GM21619 (cell line): ENCODE data around the gene LDB2.

Experiments used
- ATAC-seq: cut with Tn5 transposase; IDR thresholded peaks from one replicate; pipeline ENCODE4 v1.9.1; 2021; ENCODE audit not compliant: unreplicated experiment

LDB2 gene

DNA sequence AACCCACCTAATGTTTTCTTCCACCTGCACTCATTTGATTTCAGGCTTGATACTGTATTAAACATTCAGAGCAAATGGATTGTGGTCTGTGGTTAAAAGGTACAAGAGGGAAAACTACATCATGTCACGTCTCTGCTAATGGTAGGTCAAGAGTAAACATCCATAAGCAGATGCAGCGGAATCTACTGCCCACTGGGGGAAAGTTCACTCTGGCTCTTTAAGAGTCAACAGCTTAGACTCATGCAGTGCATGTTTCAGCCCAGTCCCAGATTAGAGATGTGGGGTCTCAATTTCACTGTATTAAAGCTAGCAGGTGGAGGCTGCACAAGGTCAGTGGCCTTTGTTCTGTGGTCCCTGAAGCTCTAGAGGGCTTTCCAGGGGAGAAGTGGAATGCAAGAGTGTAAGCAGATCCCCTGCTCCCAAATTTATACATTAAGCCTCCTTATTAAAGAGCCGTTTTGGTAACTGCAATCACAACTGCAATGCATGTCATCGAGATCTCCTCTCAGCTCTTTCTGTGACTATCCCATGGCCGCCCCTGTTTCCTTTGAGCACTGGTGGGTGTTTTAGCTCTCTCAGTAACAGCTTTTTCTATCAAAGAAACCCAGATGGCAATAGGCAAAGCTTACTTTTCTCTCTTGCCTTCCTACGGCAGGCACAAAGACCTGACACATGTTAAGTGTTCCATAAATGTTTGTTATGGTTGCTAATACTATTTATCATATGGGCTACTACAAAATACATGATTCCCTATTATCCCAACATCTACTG lies 53.4 kb downstream of the LDB2 start:
- no peak for ATAC-seq

DNA sequence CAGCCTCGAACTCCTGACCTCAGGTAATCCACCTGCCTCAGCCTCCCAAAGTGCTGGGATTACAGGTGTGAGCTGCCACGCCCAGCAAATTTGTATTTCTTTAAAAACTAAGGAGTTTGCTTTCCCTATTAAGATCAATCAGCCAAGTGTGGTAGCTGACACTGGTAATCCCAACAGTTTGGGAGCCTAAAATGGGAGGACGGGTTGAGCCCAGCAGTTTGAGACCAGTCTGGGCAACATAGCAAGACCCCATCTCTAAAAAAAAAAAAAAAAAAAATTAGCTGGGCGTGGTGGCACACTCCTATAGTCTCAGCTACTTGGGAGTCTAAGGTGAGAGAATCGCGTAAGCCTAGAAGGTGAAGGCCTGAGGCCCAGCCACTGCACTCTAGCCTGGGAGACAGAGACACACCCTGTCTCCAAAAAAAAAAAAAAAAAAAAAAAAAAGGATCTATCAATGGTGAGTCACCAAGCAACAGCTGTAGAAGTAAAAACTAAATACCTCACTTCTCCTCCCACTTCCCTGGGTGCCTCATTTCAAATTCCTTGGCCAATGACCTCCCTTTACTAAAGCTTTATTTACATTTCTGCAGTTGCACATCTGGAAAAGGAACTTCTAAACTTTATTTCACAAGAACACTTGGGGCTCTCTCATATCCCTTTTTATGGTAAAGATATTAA lies 54.5 kb downstream of the LDB2 start:
- ATAC-seq: no peak

DNA sequence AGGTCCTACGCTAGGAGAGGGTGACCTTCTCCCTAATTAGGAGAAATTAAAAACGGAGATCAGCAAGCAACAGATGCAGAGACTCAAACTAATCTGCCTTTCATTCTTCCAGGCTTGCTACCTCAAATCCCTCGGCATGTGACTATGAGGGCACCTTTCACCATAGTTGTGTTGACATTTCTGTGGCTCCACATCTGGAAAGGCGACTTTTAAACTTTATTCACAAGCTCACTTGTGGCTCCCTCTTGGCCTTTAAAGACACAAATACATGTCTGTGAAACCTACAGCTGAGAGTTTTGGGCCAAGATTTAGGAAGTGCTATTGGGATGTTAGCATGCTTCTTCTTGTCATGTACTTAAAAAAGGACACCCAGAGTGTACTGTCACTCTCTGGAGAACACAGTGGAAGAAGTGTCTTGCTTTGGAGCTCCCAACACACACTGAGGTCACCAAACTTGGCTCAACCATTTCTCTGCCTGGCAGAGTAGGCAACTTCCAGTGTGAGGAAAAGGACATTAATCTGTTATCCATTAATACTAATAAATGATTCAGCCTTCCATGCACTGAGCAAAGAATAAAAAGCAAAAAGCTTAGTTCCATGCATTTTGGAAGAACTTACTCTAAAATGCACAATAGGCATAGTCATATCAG lies 60.1 kb downstream of the LDB2 start:
- no peak for ATAC-seq

DNA sequence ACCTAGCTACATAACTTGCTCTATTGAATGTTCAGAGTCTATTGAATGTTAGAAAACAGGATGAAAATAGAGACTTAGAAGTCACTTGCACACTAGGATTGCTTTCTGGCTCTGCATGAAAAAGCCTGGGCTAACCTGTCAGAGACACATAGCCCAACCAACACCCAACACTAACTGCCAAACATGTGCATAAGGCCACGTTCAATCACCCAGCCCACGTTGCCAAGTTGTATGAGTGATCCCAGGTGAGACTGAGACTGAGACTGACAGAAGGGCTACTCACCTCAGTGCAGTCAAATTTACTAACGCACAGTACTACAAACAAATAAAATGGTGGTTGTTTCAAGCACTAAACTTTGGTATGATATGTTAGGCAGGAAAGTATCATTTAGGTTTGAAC lies 61.0 kb downstream of the LDB2 start:
- ATAC-seq: no peak

DNA sequence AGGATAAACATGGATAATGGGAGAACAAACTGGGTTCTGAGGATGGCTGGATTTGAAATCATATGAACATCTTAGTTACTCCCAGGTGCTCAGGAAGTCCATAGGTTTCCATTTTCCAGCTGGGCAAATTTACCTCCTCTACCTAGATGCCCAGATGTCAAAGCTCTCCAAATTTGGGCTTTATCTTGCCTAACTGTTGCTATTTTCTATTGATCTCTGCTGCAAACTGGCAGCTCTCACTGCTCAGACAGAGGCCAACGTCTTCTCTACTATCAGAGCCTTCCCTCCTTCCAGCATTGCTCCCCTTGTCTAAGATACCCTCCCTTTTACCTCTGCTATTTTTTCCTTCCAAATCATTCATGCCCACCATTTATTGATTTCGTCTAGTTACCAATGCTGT lies 62.1 kb downstream of the LDB2 start:
- ATAC-seq: no peak

DNA sequence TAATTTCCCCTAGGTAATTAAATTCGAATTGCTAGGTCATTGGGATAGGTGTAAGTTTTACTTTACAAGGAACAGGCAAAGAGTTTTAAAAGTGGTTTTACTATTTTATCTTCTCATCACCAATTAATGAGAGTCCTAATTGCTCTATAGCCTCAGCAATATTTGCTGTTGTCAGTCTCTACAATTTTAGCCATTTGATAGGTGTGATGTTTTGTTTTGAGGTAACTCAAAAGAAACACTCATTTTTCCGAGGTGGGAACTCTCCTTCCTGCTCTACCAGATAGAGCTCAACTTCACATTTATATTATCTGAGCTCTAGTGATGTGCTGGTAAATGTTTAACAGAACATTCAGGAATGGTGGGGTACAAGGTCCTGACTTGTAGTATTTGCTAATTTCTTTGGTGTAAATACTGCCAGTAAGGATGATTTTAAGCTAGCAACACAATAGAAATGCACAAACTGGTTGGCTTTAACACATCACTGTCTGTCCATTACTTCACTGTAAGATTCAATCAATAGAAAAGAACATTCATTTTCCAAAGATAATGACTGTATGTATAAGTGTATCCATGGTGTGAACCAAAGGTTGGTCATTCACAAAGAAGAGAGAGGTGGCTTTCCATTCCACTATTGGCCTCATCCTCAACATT lies 62.7 kb downstream of the LDB2 start:
- no peak for ATAC-seq

DNA sequence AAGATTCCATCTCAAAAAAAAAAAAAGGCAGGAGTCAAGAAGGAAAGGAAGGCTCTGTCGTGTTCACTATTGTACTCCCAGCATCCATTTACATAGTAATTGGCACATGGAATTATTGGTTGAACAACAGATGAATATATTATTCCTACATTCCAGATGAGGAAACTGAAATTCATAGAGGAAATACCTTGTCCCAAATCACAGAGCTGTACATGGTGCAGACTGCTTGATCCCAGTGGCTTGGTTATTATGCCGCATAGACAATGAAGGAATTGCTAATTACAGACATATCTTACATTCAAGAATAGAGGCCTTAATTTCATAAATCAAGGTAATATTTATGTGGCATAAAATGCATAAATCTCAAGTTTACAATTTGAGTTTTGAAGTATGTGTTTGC lies 63.6 kb downstream of the LDB2 start:
- no peak for ATAC-seq

DNA sequence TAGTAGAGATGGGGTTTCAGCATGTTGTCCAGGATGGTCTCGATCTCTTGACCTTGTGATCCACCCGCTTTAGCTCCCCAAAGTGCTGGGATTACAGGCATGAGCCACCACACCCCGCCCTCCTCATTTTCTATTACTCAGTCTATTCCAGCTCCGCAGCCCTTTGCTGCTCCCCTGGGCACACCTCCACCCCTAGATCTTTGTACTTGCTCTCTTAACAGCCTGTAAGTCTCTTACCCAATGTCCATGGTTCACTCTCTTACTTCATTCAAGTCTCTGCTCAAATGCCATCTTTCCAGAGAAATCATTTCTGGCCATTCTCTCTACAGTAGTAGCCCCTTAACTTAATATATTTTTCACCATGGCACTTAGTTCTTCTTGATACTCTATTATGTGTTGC lies 64.7 kb downstream of the LDB2 start:
- ATAC-seq: no peak

DNA sequence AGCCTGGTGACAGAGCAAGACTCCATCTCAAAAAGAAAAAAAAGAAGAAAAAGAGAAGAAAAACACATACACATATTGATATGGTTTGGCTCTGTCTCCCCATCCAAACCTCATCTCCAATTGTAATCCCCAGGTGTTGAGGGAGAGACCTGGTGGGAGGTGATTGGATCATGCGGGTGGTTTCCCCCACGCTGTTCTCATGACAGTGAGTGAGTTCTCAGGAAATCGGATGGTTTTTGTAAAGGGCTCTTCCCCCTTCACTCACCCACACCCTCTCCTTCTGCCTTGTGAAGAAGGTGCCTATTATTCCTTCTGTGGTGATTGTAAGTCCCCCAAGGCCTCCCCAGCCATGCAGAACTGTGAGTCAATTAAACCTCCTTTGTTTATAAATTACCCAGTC lies 68.4 kb downstream of the LDB2 start:
- no peak for ATAC-seq

DNA sequence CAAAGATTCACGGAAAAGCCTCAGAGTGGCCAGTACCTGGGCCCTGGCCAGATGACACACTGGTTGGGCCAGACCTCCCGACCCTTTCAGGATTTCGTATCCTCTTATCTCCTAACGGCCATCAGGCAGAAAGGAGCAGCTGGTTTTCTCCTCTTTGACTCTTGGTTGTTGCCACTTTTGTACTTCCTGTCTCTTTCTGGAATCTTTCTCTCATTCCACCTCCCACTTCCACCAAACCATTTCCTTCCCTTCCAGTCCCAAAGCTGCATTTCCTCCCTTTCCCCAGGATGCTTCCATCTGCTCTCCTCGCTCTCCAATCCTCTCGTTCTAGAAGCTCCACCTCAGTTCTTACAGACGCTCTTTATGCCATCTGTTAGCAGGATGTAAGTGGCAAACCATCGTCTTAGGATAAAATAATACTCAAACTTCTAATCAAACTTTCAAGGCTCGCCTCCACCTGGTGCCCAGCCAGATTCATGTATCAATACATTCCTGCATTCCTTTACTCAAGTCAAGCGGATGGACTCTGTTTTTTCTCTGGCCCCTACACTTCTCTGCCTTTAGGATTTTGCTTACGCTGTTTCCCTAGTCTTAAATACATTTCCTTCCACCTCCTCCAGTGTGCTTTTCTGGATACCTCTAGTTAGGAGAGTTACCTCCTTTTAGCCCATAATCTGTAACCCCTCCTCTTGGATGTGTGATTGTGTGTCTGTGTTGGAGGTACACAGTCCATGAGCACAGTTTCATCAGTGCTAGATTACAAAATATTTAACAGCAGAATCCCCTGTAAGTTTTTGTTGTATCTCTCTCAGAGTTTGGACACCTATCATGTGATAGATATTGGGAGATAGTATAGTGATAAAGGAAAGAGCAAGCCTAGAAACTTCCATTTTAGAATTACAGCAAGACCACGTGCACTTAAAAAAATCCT lies 70.4 kb downstream of the LDB2 start:
- ATAC-seq: no peak

DNA sequence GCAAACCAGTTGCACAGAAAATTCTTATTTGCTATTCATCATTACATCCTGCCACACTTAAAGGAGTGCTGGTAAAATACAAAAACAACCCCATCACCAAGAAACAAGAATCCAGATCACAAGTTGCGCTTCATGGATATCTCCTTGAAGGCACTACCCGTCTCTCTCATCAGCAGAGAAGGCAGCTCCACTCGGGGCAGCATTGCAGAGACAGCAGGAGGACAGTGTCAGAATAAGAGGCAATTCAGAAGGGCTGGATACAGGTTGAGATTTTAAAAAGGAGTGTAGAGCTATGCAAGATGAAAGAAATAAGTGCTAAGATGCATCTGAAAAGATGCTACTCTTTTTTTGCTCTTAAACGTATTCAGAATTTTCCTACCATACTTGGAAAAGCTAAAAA lies 71.4 kb downstream of the LDB2 start:
- ATAC-seq: no peak

DNA sequence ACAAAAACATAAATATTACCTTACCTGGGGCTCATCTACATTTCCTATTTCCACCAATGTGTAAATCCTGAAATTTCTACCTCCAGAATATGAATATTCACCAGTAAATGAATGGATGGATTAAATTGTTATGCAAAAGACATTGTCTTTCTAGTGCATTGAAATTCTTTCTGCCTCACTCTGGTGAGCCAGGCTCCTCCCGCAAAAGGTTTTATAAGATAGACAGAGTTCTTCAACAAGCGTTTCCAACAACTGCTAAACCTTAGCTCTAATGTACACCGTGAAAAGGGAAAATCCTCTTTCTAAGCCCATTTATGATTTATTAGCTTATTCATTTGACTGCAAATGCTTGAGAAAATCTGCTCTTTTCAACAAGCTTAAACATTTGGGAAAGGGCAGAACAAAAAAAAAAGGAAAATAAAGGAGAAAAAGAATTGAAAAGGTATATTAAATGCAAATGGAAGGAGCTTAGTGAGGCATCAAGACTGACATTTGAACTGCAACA lies 72.0 kb downstream of the LDB2 start:
- no peak for ATAC-seq

DNA sequence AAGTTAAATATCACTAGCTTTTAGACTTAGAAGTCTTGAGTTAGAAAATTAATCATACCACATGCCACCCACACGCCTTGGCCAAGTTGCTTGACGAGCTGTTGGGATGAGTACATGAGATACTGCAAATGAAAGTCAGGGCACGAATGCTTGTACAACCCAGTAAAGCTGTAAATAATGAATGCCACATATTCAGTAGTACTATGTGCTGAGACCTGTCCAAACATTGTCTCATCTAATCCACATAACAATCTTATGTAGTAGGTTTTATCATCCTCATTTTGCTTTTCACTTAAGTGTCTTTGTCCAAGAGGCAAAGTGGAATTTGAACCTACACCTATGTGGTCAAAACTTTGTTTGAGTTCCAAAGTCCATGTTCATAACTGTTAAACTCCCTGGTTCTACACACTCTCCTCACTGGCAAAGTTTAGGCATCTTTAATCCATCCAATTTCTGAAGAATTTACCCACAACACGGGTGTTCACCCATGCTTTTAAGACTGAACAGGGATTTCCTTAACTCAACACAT lies 74.1 kb downstream of the LDB2 start:
- ATAC-seq: no peak

DNA sequence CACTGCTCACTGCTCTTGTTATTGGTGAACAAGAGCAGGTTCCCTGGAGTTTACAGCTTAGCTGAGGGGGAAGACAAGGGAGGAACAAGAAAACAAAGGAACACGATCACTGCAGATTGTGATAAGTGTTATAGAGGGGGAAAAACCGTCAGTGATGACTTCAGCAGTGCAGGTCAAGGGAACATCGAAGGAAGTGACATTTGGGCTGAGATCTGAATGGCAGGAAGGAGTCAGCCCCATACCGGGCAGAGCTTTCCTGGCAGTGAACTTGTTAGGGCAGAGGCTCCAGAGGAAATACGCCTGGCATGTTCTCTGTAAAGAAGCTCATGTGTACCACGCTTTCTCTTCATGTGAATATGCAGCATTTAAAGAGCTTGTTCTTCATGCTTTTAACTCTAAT lies 78.1 kb downstream of the LDB2 start:
- no peak for ATAC-seq

DNA sequence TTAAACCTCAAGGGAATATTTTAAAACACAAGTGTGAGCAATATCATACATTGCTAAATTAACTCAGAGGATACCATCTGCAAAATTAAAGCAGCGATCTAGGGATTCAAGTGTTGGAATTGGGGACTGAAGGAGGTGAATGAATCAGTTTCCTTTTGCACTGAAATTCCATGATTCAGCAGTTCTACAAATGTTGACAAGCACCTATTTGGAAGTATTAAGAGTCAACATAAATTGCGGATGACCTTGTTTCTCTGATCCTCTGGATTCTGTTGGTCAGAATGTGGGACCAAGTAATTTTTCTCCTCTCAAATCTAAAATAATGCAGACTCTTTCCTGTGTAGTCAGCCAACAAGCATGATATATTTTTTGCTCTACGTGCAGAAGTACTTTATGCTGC lies 78.8 kb downstream of the LDB2 start:
- ATAC-seq: no peak

DNA sequence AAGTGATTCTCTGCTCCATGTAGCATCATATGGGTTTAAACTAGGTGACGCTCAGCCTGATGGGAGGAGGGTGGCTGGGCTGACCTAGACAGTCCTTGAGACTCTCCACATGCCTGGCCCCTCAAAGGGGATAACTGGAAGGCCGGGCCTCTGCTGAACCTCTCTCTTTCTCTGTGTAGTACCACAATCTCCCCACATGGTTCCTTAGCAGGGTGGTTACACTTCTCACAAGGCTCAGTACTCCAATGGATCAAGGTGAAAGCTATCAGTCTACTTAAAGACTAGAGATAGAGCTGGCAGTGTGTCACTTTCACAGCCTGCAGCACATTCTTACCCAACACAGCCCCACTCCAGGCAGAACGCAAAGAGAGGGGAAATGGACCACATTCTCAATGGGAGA lies 80.4 kb downstream of the LDB2 start:
- no peak for ATAC-seq

DNA sequence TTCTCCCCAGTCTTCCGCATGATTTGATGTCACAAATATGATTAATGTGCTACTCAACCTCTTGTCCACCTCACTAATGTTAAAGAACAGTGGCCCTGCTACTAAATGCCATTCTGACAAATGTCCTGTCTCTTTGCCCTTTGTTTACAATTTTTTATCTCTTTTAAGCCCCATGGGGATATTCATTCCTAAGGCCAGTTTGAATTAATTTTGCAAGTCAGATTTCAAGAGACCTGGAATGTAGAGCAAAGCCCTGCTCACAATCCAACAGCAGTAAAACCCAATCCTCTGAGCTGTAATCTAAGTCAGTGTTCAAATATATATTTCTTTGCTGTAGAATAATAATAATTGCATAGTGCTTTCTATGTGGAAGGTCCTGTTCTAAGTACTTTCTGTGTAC lies 81.2 kb downstream of the LDB2 start:
- ATAC-seq: no peak

DNA sequence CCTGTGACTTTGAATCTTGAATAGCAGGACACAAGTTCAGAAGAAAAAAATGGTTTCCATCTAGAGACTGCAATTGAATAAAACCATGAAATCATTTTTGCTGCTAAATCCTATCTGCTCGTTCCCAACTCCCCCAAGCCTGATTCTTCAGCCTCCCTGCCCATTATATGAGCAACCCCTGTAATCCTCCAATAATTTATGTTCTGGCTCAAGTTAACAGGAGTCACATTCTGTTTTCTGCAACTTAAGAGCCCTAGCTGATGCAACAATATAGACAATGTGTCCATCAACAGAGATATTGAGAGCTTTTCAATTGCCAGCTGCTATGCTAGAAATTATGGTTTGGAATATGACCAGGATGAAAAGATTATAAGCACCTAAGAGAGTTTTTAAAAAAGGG lies 84.1 kb downstream of the LDB2 start:
- no peak for ATAC-seq

DNA sequence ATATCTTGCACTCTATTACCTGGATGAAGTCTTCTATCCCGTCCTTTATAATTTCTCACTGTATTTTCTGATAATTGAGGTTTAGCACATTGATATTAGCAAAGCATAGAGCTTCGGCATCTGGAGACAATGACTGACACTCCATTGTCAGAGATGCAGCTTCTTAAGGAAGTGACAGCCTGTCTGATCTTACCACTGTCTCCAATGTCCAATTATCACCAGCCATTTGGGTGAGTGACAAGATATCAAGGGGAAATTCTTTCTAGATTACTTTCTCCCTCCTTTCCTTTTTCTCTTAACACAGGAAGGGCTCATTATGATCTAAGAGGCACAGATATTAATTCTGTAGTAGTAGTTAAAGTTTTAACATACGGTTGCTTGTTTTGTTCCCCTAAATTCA lies 86.4 kb downstream of the LDB2 start:
- no peak for ATAC-seq

DNA sequence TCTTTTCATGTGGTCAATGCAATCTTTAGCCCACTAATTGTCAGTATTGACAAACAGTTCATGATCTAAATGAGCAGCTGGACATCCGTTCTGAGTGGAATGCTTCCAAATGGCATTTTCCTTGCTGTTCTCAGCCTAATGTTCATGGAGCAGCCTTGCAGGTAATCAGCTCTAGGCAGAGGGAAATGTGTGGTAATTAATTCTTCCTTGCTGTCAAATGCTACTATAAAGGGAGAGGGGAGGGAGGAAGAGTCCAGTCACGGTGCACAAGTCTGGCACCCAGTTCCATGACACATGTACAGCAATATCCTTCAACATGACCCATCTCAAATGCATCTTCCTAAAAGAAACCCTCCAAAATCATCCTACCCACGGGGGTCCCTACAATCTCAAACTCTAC lies 88.5 kb downstream of the LDB2 start:
- ATAC-seq: no peak
